Progenitor cell of endocrine pancreas (in vitro differentiated cells): ENCODE data around the gene TMEM106A. TPM values are rescaled to one million over a fixed set of nuclear protein-coding genes. Genes with fewer than 3 reads are reported as not detected.
"Not testable (repeated sequence)": the region's sequence is repeated elsewhere in the genome, so short reads cannot be mapped to it uniquely, and the experiment has no call there.

Experiments
- DNase-seq: peaks from one replicate; pipeline ENCODE4 v3.0.0; 2021; ENCODE audit warnings: low spot score; ENCODE audit not compliant: unreplicated experiment
- H3K27ac Mint-ChIP-seq: 2 replicates; pipeline ENCODE4 v1.8.0; 2021; ENCODE audit warnings: mild to moderate bottlenecking, moderate library complexity, mixed read lengths
- H3K27me3 Mint-ChIP-seq: 2 replicates; pipeline ENCODE4 v1.8.0; 2021; ENCODE audit warnings: mixed read lengths
- H3K36me3 Mint-ChIP-seq: 2 replicates; pipeline ENCODE4 v1.8.0; 2022; ENCODE audit warnings: mixed read lengths; ENCODE audit not compliant: insufficient read depth
- H3K4me1 Mint-ChIP-seq: 2 replicates; pipeline ENCODE4 v1.8.0; 2021; ENCODE audit warnings: low read depth, mixed read lengths
- H3K4me3 Mint-ChIP-seq: 2 replicates; pipeline ENCODE4 v1.8.0; 2021; ENCODE audit warnings: low read depth, mild to moderate bottlenecking, moderate library complexity, mixed read lengths
- H3K9me3 Mint-ChIP-seq: 2 replicates; pipeline ENCODE4 v1.8.0; 2021; ENCODE audit warnings: low read depth, mixed read lengths
- CTCF ChIP-seq: fragments of 200-600 bp; sonication (generic); IDR thresholded peaks from one replicate; pipeline ENCODE4 v1.5.0; 2021; ENCODE audit warnings: antibody characterized with exemption, mild to moderate bottlenecking; ENCODE audit not compliant: unreplicated experiment
- total RNA-seq: library from RNA; stranded (reverse); gene quantifications from 2 replicates; pipeline ENCODE4 v1.2.1, GENCODE V29; 2021

TMEM106A gene
- total RNA-seq, 1 donor from 2014 or later = 5.1 TPM

DNA sequence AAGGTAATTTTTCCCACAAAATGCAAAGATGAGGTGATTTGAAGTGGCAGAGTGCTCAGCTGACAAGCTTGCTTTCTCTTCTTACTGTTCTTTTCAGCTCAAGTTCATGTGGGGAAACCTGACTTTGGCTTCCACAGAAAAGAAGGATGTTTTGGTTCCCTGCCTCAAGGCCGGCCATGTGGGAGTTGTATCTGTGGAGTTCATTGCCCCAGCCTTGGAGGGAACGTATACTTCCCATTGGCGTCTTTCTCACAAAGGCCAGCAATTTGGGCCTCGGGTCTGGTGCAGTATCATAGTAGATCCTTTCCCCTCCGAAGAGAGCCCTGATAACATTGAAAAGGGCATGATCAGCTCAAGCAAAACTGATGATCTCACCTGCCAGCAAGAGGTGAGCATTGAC lies 18.4 kb upstream of the TMEM106A start:
- Mint-ChIP-seq H3K27ac (no peak overlapping the region), H3K9me3 (no peaks in the 10 kb centered on the region), H3K4me1 (no peaks in the 10 kb centered on the region), H3K27me3 (no peaks in the 10 kb centered on the region), H3K4me3 (no peak overlapping the region), H3K36me3 (peaks cover 32% of the 10 kb centered on the region)
- TF ChIP-seq CTCF = no peak
- DNase-seq = no peak

DNA sequence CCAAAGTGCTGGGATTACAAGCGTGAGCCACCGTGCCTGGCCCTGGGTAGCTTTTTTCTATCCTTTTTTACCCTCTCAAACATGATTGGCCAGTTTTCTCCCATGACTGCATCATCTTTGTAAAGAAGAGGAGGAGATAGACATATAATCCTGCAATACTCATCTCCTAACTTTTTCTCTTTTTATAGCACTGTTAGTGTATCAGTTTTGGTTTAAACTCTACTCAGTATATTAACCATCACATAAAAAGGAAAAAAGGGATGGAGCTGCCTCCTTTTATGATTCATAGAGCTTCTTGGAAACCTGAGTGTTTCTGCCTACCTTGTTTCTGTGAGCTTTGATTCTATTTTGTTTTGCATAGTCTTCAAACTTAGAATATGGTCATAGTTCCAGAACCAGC lies 12.0 kb upstream of the TMEM106A start:
- Mint-ChIP-seq H3K36me3 (peaks cover 35% of the 10 kb centered on the region), H3K27me3 (no peaks in the 10 kb centered on the region), H3K4me3 (no peak overlapping the region), H3K9me3 (no peaks in the 10 kb centered on the region), H3K27ac (no peak overlapping the region), H3K4me1 (no peaks in the 10 kb centered on the region)
- no peak for DNase-seq
- TF ChIP-seq CTCF = no peak

- peaks cover 36% of the 10 kb centered on the region for H3K36me3 Mint-ChIP-seq
- no peak overlapping the region for H3K4me3 Mint-ChIP-seq
- DNase-seq = no peak
- no peaks in the 10 kb centered on the region for H3K4me1 Mint-ChIP-seq
- H3K27ac Mint-ChIP-seq = no peak overlapping the region
- TF ChIP-seq CTCF = no peak
- H3K27me3 Mint-ChIP-seq = no peaks in the 10 kb centered on the region
- no peaks in the 10 kb centered on the region for H3K9me3 Mint-ChIP-seq
These were observed 11.5 kb upstream of the TMEM106A start for GRCh38 chr17:43200127-43200526.

DNA sequence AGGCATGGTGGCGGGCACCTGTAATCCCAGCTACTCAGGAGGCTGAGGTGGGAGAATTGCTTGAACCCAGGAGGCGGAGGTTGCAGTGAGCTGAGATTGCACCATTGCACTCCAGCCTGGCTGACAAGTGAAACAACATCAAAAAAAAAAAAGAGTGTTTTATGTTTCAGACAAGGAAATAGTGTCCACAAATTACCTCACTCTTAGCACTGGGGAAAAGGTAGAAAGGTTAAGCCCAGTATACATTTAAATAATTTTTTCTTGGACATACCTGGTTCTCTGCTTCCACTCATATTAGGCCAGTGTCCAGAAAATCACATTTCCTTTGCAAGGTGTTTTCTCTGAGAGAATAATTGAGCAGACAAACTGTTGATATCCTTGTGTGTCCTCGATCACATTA lies 8.7 kb upstream of the TMEM106A start:
- DNase-seq, H3K9me3 Mint-ChIP-seq, H3K4me1 Mint-ChIP-seq, H3K27me3 Mint-ChIP-seq, H3K4me3 Mint-ChIP-seq, H3K27ac Mint-ChIP-seq: not testable (repeated sequence)
- H3K36me3 Mint-ChIP-seq = peaks cover 37% of the 10 kb centered on the region

DNA sequence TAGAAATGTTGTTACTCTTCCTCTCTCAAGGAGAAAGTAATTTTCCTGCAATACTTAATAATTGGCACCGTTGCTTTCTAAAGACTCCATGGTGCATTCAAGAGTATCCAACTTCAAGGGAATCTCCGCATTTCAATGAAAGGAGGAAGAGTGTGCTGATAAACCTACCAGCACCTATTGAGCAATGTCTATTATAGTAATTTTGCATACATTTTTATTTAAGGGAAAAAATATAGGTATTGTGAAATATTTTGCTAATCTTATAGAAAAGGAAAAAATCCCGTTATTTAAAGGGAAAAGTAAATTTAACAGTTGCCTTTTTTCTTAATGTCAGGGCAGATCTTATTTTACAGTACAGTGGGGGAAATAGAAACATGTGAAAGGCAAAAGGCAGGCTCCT lies 1.1 kb upstream of the TMEM106A start:
- DNase-seq = no peak
- Mint-ChIP-seq H3K4me1 (peaks cover 16% of the 10 kb centered on the region), H3K9me3 (no peaks in the 10 kb centered on the region), H3K4me3 (peak overlapping the region; percentile 89), H3K27ac (no peak overlapping the region), H3K36me3 (peaks cover 16% of the 10 kb centered on the region), H3K27me3 (no peaks in the 10 kb centered on the region)
- no peak for TF ChIP-seq CTCF

GRCh38 chr17:43211123-43211479 lies 574 bp upstream of the TMEM106A start:
- Mint-ChIP-seq H3K9me3 (no peaks in the 10 kb centered on the region), H3K27me3 (no peaks in the 10 kb centered on the region), H3K4me1 (peaks cover 16% of the 10 kb centered on the region), H3K36me3 (peaks cover 17% of the 10 kb centered on the region), H3K4me3 (peak overlapping the region; percentile 89), H3K27ac (no peak overlapping the region)
- DNase-seq = no peak
- TF ChIP-seq CTCF = no peak
